ENCODE results near the gene STAC3. TPM values are rescaled to one million over a fixed set of nuclear protein-coding genes. Genes with fewer than 3 reads are reported as not detected.

Gene STAC3
- total and polyA plus RNA-seq, 2 of the 8 experiments (the other 6 are each of a cell fraction or from before 2014, with no cell fraction given) = 0.70 to 1.3 TPM

- H3K4ac ChIP-seq (replicated peaks; ENCODE audit: insufficient read length, low read depth, low read length) = no peak overlapping the region
- peaks cover 6 to 50% (median 30%) of the 10 kb centered on the region in 4 experiments for H3K4me1 ChIP-seq (replicated peaks in 1 of 4; ENCODE audit: control insufficient read depth in 3 of 4, insufficient read depth in 4 of 4, low read length in 3 of 4)
- H3K36me3 ChIP-seq (ENCODE audit: control insufficient read depth in 2 of 4, insufficient read depth in 4 of 4, low read length in 3 of 4) = peaks cover 29 to 42% (median 35%) of the 10 kb centered on the region in 4 experiments
- no peak overlapping the region for H4K91ac ChIP-seq (replicated peaks; ENCODE audit: insufficient read length, low read length)
- no peak overlapping the region for H3K4me2 ChIP-seq (ENCODE audit: insufficient read depth in 1 of 2, low read depth in 2 of 2, low read length in 2 of 2)
- CTCF ChIA-PET (ENCODE audit: partially characterized antibody) = interaction anchor here (1.1 to 27.9 kb wide), 4 partner anchors 9 to 43 kb away, joined by 4 to 726 read pairs (median 278); partner anchors contain the start of genes NXPH4 and STAC3
- no peak overlapping the region for H3K56ac ChIP-seq (replicated peaks; ENCODE audit: insufficient read length, low read depth, low read length)
- POLR2A ChIA-PET (ENCODE audit: partially characterized antibody) = interaction anchor here (0.6 to 23.7 kb wide), 9 partner anchors 5 to 238 kb away, joined by 3 to 852 read pairs (median 51); partner anchors contain the start of genes GLI1, NXPH4, SHMT2 and STAC3
- no peak overlapping the region for H2BK15ac ChIP-seq (ENCODE audit: low read length)
- H3K27ac ChIP-seq (ENCODE audit: low read depth, low read length) = no peak overlapping the region
- H2BK20ac ChIP-seq (ENCODE audit: low read length) = no peak overlapping the region
- H2BK12ac ChIP-seq (ENCODE audit: low read depth, low read length) = no peak overlapping the region
- no peak for FAIRE-seq
- no peak overlapping the region for H3K9ac ChIP-seq (replicated peaks in 1 of 4; ENCODE audit: extremely low read depth in 1 of 4, low read depth in 3 of 4, low read length in 3 of 4)
- H2BK120ac ChIP-seq (replicated peaks; ENCODE audit: low read depth, low read length) = no peak overlapping the region
- H3K18ac ChIP-seq (ENCODE audit: extremely low read depth, low read length) = no peak overlapping the region
- no peaks in the 10 kb centered on the region for H3K9me3 ChIP-seq (ENCODE audit: insufficient read depth in 2 of 2, low read depth in 1 of 2, low read length in 1 of 2)
- peaks cover 6 to 15% of the 10 kb centered on the region in 2 experiments; a peak in 3 of 4 replicates for H3K79me2 ChIP-seq (ENCODE audit: control insufficient read depth in 1 of 2, insufficient read depth in 2 of 2, low read length in 2 of 2)
- no peak overlapping the region for H2AK5ac ChIP-seq (ENCODE audit: low read depth, low read length)
- no peak for TF ChIP-seq HDAC6 (IDR thresholded peaks at IDR 0.05; ENCODE audit: low read depth, low read length)
- TF ChIP-seq MAX (IDR thresholded peaks at IDR 0.05) = no peak
- TF ChIP-seq SUZ12 (IDR thresholded peaks at IDR 0.05; ENCODE audit: low read length) = no peak
- no peak for TF ChIP-seq SAP30 (IDR thresholded peaks at IDR 0.05; ENCODE audit: insufficient read depth, insufficient replicate concordance, low read length)
- no peak for TF ChIP-seq TEAD4 (IDR thresholded peaks at IDR 0.05; ENCODE audit: low read depth, low read length)
- TF ChIP-seq ATF3 (IDR thresholded peaks at IDR 0.05; ENCODE audit: insufficient read depth, low read depth, low read length) = no peak
- TF ChIP-seq POU5F1 (IDR thresholded peaks at IDR 0.05; ENCODE audit: low read depth, low read length) = no peak
- TF ChIP-seq NANOG (IDR thresholded peaks at IDR 0.05; ENCODE audit: insufficient read depth, low read depth, low read length, poor library complexity, severe bottlenecking) = no peak
- no peak for TF ChIP-seq JUND (IDR thresholded peaks at IDR 0.05; ENCODE audit: low read length)
- no peak for TF ChIP-seq TAF7 (optimal IDR thresholded peaks at IDR 0.05; ENCODE audit: borderline replicate concordance, low read depth, low read length)
- no peak for TF ChIP-seq RBBP5 (IDR thresholded peaks at IDR 0.05; ENCODE audit: borderline replicate concordance, low read depth, low read length)
- no peak overlapping the region for H4K5ac ChIP-seq (ENCODE audit: insufficient read length, low read depth, low read length)
- 96% methylated on average over 3 of the region's 3 CpGs; no CpG with 5 or more reads in 1 of the 2 experiments for whole genome bisulfite sequencing, 2 experiments (ENCODE audit: extremely low coverage in 1 of 2, insufficient coverage in 1 of 2, insufficient read length in 1 of 2, insufficient replicate concordance in 2 of 2, low coverage in 1 of 2, low lambda C conversion rate in 2 of 2, missing lambda C conversion rate in 1 of 2)
- H3K14ac ChIP-seq (ENCODE audit: insufficient read length) = no peak overlapping the region
- peaks cover 11% of the 10 kb centered on the region for H3K79me1 ChIP-seq (ENCODE audit: low read depth, low read length)
- H4K20me1 ChIP-seq (replicated peaks in 1 of 2; ENCODE audit: control insufficient read depth in 1 of 2, insufficient read depth in 2 of 2, low read length in 2 of 2) = peaks cover 25 to 38% of the 10 kb centered on the region in 2 experiments
- H3K27me3 ChIP-seq (replicated peaks in 1 of 4; ENCODE audit: control insufficient read depth in 3 of 4, extremely low read depth in 1 of 4, insufficient read depth in 3 of 4, low read length in 3 of 4) = peaks cover 28 to 45% (median 38%) of the 10 kb centered on the region in 4 experiments
- no peak overlapping the region for H2BK5ac ChIP-seq (ENCODE audit: low read depth, low read length)
- DNase-seq (ENCODE audit: low read depth in 1 of 2, low spot score in 2 of 2) = no peak
- no peak overlapping the region for H4K8ac ChIP-seq (ENCODE audit: extremely low read depth, insufficient read depth, low read length)
- H3K23ac ChIP-seq (ENCODE audit: insufficient read length) = no peak overlapping the region
- peaks cover 21% of the 10 kb centered on the region for H3K23me2 ChIP-seq (ENCODE audit: low read depth, low read length)
- no peak overlapping the region for H3K4me3 ChIP-seq (ENCODE audit: extremely low read depth in 1 of 4, insufficient read depth in 2 of 4, low read depth in 3 of 4, low read length in 4 of 4)
- no peak overlapping the region for H2AFZ ChIP-seq (ENCODE audit: low read length)
These were observed 16.8 kb downstream of the STAC3 start for GRCh38 chr12:57234233-57234570.
